ENCODE results near the gene GADD45A. TPM values are rescaled to one million over a fixed set of nuclear protein-coding genes. Genes with fewer than 3 reads are reported as not detected.

Gene GADD45A
- polyA plus RNA-seq, 2 of the 4 experiments (the other 2 are of a cell fraction), result 36.0 to 44.7 TPM

- peak overlapping the region; percentile 81 for H3K4me2 ChIP-seq
- no peak for FAIRE-seq
- peak overlapping the region; percentile 76 to 80; a peak in 5 of 6 replicates for H3K27ac ChIP-seq
- H3K9me3 ChIP-seq, result no peaks in the 10 kb centered on the region
- POLR2A ChIA-PET, result interaction anchor here (0.6 kb wide), 1 partner anchor 194 kb away, joined by 6 read pairs; no protein-coding TSS in a partner anchor
- H3K4me3 ChIP-seq, result no peak overlapping the region
- TF ChIP-seq HDAC2 (IDR thresholded peaks at IDR 0.05) (no peak), FOSL2 (IDR thresholded peaks at IDR 0.05) (no peak), FOSL2 (CRISPR knock-in tag; IDR thresholded peaks at IDR 0.05) (peak; percentile 60; the same call in 1 of the 2 replicates)
- DNase-seq (ENCODE audit: low read depth in 1 of 2, low spot score in 1 of 2), result peak; percentile 36 to 67
- H3K4me1 ChIP-seq, result peaks cover 45% of the 10 kb centered on the region
- CTCF ChIA-PET, result interaction anchor here (1.0 kb wide), 1 partner anchor 203 kb away, joined by 3 read pairs; no protein-coding TSS in a partner anchor
- WGBS (ENCODE audit: missing lambda C conversion rate), result 11% methylated on average over 8 of the region's 11 CpGs
- ATAC-seq, result peak; percentile 83 to 88
Observed at GRCh38 chr1:67735806-67736627, 51.0 kb downstream of the GADD45A start.

- Histone ChIP-seq H3K4me3 (no peak overlapping the region), H3K9me3 (no peaks in the 10 kb centered on the region), H3K4me1 (peaks cover 52% of the 10 kb centered on the region), H3K4me2 (peak overlapping the region; percentile 81), H3K27ac (peak overlapping the region; percentile 76 to 80; a peak in 5 of 6 replicates)
- no peak for TF ChIP-seq FOSL2 (IDR thresholded peaks at IDR 0.05)
- no peak for TF ChIP-seq FOSL2 (CRISPR knock-in tag; IDR thresholded peaks at IDR 0.05)
- TF ChIP-seq ELK1 (IDR thresholded peaks at IDR 0.05; ENCODE audit: low read depth, low read length), result no peak
- TF ChIP-seq TP53 (CRISPR knock-in tag; IDR thresholded peaks at IDR 0.05), result no peak
- no peak for TF ChIP-seq HEYL (CRISPR knock-in tag; IDR thresholded peaks at IDR 0.05)
- TF ChIP-seq HOXA7 (CRISPR knock-in tag; IDR thresholded peaks at IDR 0.05), result no peak
- no peak for TF ChIP-seq USF2 (IDR thresholded peaks at IDR 0.05)
- no peak for TF ChIP-seq GATA3 (IDR thresholded peaks at IDR 0.05; ENCODE audit: borderline replicate concordance)
- TF ChIP-seq HES2 (IDR thresholded peaks at IDR 0.05), result no peak
- TF ChIP-seq MAFK (IDR thresholded peaks at IDR 0.05; ENCODE audit: partially characterized antibody), result no peak
- no peak for TF ChIP-seq REST (IDR thresholded peaks at IDR 0.05)
- no peak for TF ChIP-seq RFX5 (IDR thresholded peaks at IDR 0.05)
- no peak for TF ChIP-seq BCL3 (IDR thresholded peaks at IDR 0.05)
- no peak for DNase-seq (ENCODE audit: low read depth in 1 of 2, low spot score in 1 of 2)
- CTCF ChIA-PET, result interaction anchor here (1.0 to 1.1 kb wide), 2 partner anchors 24 to 204 kb away, joined by 3 to 4 read pairs; no protein-coding TSS in a partner anchor
- ATAC-seq, result no peak
- FAIRE-seq, result no peak
- POLR2A ChIA-PET, result interaction anchor here (0.6 to 1.4 kb wide), 2 partner anchors 52 to 194 kb away, joined by 5 to 6 read pairs; partner anchors contain the start of gene GADD45A
- WGBS (ENCODE audit: missing lambda C conversion rate), result 98% methylated on average over 3 of the region's 3 CpGs
Observed at GRCh38 chr1:67736750-67737149, 51.7 kb downstream of the GADD45A start.

All from A549 (cell line).